ENCODE measurements around the gene IQSEC3. TPM values are rescaled to one million over a fixed set of nuclear protein-coding genes. Genes with fewer than 3 reads are reported as not detected.

The IQSEC3 gene
- polyA plus RNA-seq, 1 experiment: not detected

DNA sequence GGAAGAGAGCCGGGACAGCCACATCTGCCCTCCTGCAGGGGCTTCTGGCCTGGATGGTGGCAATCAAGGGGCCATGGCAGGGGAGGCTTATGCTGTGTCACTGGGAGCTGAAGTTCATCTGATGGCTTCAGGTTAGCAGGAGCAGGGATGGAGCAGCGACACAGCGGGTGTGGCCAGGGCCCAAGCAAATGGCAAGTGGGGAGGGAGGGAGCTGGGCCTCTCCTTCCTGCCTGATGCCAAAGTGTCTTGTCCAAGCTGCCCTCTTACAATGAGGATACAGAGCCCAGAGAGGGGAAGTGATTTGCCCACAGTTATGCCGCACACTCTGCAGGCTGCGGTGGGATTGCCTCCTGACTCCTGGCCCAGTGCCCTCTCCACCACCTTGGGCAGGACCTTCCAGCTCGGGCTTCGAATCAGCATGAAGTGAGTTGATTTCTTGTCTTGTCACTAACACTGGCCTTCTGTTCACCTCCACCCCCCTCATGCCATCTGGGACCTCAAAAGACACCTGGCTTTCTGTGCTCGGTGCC, 51.3 kb downstream of the IQSEC3 start:
- Histone ChIP-seq H3K27me3 (ENCODE audit: control insufficient read depth, insufficient read depth, low read length) (peaks cover 18% of the 10 kb centered on the region), H3K4me3 (ENCODE audit: low read depth, low read length) (no peak overlapping the region), H3K36me3 (ENCODE audit: control insufficient read depth, insufficient read depth, low read length) (no peaks in the 10 kb centered on the region)
- CTCF ChIA-PET: interaction anchor here (0.8 to 0.9 kb wide), 2 partner anchors 15 to 35 kb away, joined by 3 read pairs; no protein-coding TSS in a partner anchor
- POLR2A ChIA-PET: no interaction called here
- DNase-seq (ENCODE audit: low read depth): no peak
- no peak for TF ChIP-seq CTCF (IDR thresholded peaks at IDR 0.05; ENCODE audit: insufficient read depth, low read depth, low read length)

DNA sequence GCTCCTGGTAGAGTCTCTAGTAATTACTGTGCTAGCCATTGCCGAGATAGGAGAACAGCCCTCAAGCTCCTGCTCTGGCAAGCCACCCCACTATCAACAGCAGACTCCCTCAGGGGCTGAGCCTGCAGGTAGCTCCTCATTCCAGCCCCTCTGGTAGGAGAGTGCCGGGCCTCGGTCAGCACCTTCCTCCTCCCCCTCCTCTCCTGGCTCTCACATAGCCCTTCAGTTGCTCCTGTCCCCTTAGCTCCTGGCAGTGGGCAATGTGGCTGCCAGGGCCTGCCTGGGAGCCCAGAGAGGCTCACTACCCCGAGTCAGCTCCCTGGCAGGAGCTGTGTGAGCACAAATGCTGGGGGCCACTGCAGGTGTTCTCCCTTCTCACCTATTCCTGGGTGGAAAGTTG, 52.0 kb downstream of the IQSEC3 start:
- CTCF ChIA-PET: interaction anchor here (0.8 to 0.9 kb wide), 2 partner anchors 14 to 34 kb away, joined by 3 read pairs; no protein-coding TSS in a partner anchor
- peaks cover 13% of the 10 kb centered on the region for H3K27me3 ChIP-seq (ENCODE audit: control insufficient read depth, insufficient read depth, low read length)
- H3K4me3 ChIP-seq (ENCODE audit: low read depth, low read length): no peak overlapping the region
- no peaks in the 10 kb centered on the region for H3K36me3 ChIP-seq (ENCODE audit: control insufficient read depth, insufficient read depth, low read length)
- TF ChIP-seq CTCF (IDR thresholded peaks at IDR 0.05; ENCODE audit: insufficient read depth, low read depth, low read length): no peak
- DNase-seq (ENCODE audit: low read depth): no peak
- POLR2A ChIA-PET: no interaction called here

- CTCF ChIA-PET: interaction anchor here (0.5 kb wide), 1 partner anchor 68 kb away, joined by 3 read pairs; no protein-coding TSS in a partner anchor
- POLR2A ChIA-PET: no interaction called here
- no peak for DNase-seq (ENCODE audit: low read depth)
- TF ChIP-seq CTCF (IDR thresholded peaks at IDR 0.05; ENCODE audit: insufficient read depth, low read depth, low read length): no peak
- Histone ChIP-seq H3K36me3 (ENCODE audit: control insufficient read depth, insufficient read depth, low read length) (no peaks in the 10 kb centered on the region), H3K27me3 (ENCODE audit: control insufficient read depth, insufficient read depth, low read length) (peaks cover 7% of the 10 kb centered on the region), H3K4me3 (ENCODE audit: low read depth, low read length) (no peak overlapping the region)
These were observed 54.4 kb downstream of the IQSEC3 start for GRCh38 chr12:120951-121350.

DNA sequence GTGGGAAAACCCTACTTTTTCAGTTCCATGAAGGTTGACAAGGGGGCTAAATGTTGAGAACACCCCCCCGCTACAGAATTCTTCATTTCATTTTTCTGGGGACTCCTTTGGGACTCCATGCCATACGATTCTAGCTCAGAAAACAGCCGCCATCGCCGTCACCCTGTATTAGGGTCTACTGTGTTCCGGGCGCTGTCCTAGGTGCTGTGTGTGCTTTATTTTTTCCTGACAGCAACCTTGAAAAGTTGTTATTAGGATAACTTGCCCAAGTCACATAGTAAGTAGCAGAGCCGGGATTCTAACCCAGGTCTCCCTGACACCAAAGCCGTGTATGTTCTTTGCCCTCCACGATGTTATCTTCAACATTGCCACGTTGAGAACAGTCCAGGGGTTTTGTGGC, 55.1 kb downstream of the IQSEC3 start:
- ChIA-PET POLR2A (no interaction called here), CTCF (no interaction called here)
- no peaks in the 10 kb centered on the region for H3K36me3 ChIP-seq (ENCODE audit: control insufficient read depth, insufficient read depth, low read length)
- TF ChIP-seq CTCF (IDR thresholded peaks at IDR 0.05; ENCODE audit: insufficient read depth, low read depth, low read length): no peak
- no peak for DNase-seq (ENCODE audit: low read depth)
- no peak overlapping the region for H3K4me3 ChIP-seq (ENCODE audit: low read depth, low read length)
- H3K27me3 ChIP-seq (ENCODE audit: control insufficient read depth, insufficient read depth, low read length): peaks cover 9% of the 10 kb centered on the region

GRCh38 chr12:125075-125474, 58.5 kb downstream of the IQSEC3 start:
- ChIA-PET CTCF (interaction anchor here (1.8 kb wide), 1 partner anchor 11 kb away, joined by 4 read pairs; no protein-coding TSS in a partner anchor), POLR2A (no interaction called here)
- TF ChIP-seq CTCF (IDR thresholded peaks at IDR 0.05; ENCODE audit: insufficient read depth, low read depth, low read length): no peak
- no peak for DNase-seq (ENCODE audit: low read depth)
- Histone ChIP-seq H3K27me3 (ENCODE audit: control insufficient read depth, insufficient read depth, low read length) (peaks cover 4% of the 10 kb centered on the region), H3K4me3 (ENCODE audit: low read depth, low read length) (no peak overlapping the region), H3K36me3 (ENCODE audit: control insufficient read depth, insufficient read depth, low read length) (no peaks in the 10 kb centered on the region)

Measured in BJ (cell line).